Measurements from ENCODE around the gene HSPA12B. TPM values are rescaled to one million over a fixed set of nuclear protein-coding genes. Genes with fewer than 3 reads are reported as not detected.
A peak's percentile ranks its signal among the peaks of the same experiment; 100 is the strongest.

The HSPA12B gene
- polyA plus RNA-seq, 2 of the 4 experiments (the other 2 are of a cell fraction): 0.37 to 1.2 TPM

DNA sequence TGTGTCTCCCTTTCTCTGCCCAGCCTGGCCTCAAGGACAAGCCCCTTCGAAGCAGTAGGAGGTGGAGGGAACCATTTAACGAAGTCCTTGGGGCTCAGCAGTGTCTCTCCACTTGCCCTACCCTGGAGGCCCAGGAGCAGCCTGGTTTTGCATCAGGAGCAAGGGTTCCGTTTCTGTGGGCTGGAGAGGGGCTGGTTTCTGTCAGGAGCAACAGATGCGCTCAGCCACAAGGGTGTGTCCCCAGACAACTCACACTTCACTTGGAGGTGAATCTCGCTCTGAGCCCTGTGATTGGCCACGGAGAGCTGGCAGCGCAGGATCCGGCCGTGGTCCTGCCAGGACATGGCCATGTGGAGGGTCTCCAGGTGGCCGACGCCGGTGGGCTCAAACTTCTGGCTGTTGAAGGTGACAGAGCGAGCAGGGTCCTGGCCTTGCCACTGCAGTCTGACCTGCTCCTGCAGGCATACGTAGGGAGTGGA lies 27.0 kb upstream of the HSPA12B start:
- WGBS (ENCODE audit: missing lambda C conversion rate): 64% methylated on average over 13 of the region's 14 CpGs
- H3K4me3 ChIP-seq: no peak overlapping the region
- FAIRE-seq: no peak
- DNase-seq (ENCODE audit: low read depth in 1 of 2, low spot score in 1 of 2): no peak
- ChIA-PET POLR2A (no interaction called here), CTCF (interaction anchor here (1.2 to 72.1 kb wide), 4 partner anchors 27 to 113 kb away, joined by 3 to 2233 read pairs (median 1118); partner anchors contain the start of genes ADAM33, ADISSP, GFRA4 and HSPA12B)
- H3K9me3 ChIP-seq: no peaks in the 10 kb centered on the region
- ATAC-seq: 0 out of 6 replicates have a peak, but pooled peaks of 1 of the 2 experiments have one; percentile 20
- no peak overlapping the region for H3K27ac ChIP-seq
- no peaks in the 10 kb centered on the region for H3K4me1 ChIP-seq
- TF ChIP-seq EHMT2 (IDR thresholded peaks at IDR 0.05; ENCODE audit: low read depth) (no peak), JUN (IDR thresholded peaks at IDR 0.05) (no peak), ZSCAN20 (CRISPR knock-in tag; IDR thresholded peaks at IDR 0.05) (no peak), ZC3H11A (IDR thresholded peaks at IDR 0.05) (no peak), NR3C1 (IDR thresholded peaks at IDR 0.05) (no peak), HDAC2 (IDR thresholded peaks at IDR 0.05) (no peak), KDM5A (IDR thresholded peaks at IDR 0.05) (no peak), HEYL (CRISPR knock-in tag; IDR thresholded peaks at IDR 0.05) (no peak), FOXS1 (CRISPR knock-in tag; IDR thresholded peaks at IDR 0.05) (no peak), HOXB5 (CRISPR knock-in tag; IDR thresholded peaks at IDR 0.05) (no peak), CEBPB (IDR thresholded peaks at IDR 0.05) (no peak), KDM1A (IDR thresholded peaks at IDR 0.05; ENCODE audit: low read depth) (no peak), FOSL2 (IDR thresholded peaks at IDR 0.05) (no peak), FOSL2 (CRISPR knock-in tag; IDR thresholded peaks at IDR 0.05) (no peak), HOXB13 (CRISPR knock-in tag; IDR thresholded peaks at IDR 0.05; ENCODE audit: low read depth) (no peak), RARB (CRISPR knock-in tag; IDR thresholded peaks at IDR 0.05) (no peak), CBX2 (IDR thresholded peaks at IDR 0.05; ENCODE audit: borderline replicate concordance, low read depth) (no peak)
- TF ChIP-seq, protein P1, sequence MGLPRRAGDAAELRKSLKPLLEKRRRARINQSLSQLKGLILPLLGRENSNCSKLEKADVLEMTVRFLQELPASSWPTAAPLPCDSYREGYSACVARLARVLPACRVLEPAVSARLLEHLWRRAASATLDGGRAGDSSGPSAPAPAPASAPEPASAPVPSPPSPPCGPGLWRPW (IDR thresholded peaks at IDR 0.05): no peak
- no peak overlapping the region for H3K4me2 ChIP-seq

DNA sequence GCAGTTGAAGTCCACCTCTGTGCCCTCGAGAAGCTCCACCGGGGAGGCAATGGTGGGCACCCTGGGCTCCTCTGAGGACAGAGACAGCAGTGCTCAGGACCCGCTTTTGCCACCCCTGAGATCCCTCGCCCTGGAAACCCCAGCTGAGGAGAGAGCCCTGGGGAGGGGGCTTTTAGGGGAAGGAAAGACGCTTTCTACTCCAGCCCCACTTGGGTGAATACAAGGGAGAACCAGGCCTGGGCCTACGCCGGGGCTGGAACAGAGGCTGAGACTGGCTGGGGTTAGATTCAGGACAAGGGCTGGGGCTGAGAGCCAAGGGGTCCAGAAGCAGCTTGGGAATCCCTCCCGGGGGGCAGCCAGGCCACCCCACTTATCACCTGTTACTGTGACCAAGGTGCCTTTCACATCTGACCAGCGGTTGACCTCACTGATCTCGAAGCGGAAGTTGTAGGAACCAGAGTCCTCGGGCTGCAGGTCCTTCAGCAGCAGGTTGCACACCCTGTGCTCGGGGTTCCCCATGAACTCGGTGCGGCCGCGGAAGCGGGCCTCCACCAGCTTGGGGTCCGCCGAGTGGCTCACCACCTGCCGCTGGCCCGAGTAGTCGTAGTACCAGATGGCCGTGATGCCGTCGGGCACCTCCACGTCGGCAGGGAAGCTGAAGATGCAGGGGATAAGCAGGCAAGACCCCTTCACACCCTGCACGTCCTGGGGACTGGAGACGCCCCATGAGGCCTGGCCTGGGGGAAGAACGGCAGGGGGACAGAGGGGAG lies 26.3 kb upstream of the HSPA12B start:
- H3K4me1 ChIP-seq: no peaks in the 10 kb centered on the region
- CTCF ChIA-PET: interaction anchor here (1.4 to 72.1 kb wide), 3 partner anchors 28 to 75 kb away, joined by 3 to 2233 read pairs (median 2233); partner anchors contain the start of genes ADAM33, ADISSP, GFRA4 and HSPA12B
- ATAC-seq (no peak), FAIRE-seq (no peak), DNase-seq (ENCODE audit: low read depth in 1 of 2, low spot score in 1 of 2) (no peak)
- POLR2A ChIA-PET: no interaction called here
- H3K4me3 ChIP-seq: no peak overlapping the region
- no peaks in the 10 kb centered on the region for H3K9me3 ChIP-seq
- TF ChIP-seq RAD21 (conservative IDR thresholded peaks at IDR 0.05 in 1 of 2, IDR thresholded peaks at IDR 0.05 in 1 of 2): no peak
- no peak for TF ChIP-seq FOSB (CRISPR knock-in tag; IDR thresholded peaks at IDR 0.05)
- TF ChIP-seq MAZ (IDR thresholded peaks at IDR 0.05; ENCODE audit: borderline replicate concordance, low read depth, low read length): no peak
- TF ChIP-seq NFE2L2 (conservative IDR thresholded peaks at IDR 0.05; ENCODE audit: low read length): no peak
- no peak for TF ChIP-seq ZNF302 (CRISPR knock-in tag; IDR thresholded peaks at IDR 0.05)
- no peak for TF ChIP-seq HDAC2 (IDR thresholded peaks at IDR 0.05)
- TF ChIP-seq, protein P2, sequence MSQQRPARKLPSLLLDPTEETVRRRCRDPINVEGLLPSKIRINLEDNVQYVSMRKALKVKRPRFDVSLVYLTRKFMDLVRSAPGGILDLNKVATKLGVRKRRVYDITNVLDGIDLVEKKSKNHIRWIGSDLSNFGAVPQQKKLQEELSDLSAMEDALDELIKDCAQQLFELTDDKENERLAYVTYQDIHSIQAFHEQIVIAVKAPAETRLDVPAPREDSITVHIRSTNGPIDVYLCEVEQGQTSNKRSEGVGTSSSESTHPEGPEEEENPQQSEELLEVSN (IDR thresholded peaks at IDR 0.05; ENCODE audit: borderline replicate concordance, low read depth): no peak
- no peak for TF ChIP-seq PHF8 (IDR thresholded peaks at IDR 0.05; ENCODE audit: borderline replicate concordance, low read depth)
- TF ChIP-seq, protein P3, sequence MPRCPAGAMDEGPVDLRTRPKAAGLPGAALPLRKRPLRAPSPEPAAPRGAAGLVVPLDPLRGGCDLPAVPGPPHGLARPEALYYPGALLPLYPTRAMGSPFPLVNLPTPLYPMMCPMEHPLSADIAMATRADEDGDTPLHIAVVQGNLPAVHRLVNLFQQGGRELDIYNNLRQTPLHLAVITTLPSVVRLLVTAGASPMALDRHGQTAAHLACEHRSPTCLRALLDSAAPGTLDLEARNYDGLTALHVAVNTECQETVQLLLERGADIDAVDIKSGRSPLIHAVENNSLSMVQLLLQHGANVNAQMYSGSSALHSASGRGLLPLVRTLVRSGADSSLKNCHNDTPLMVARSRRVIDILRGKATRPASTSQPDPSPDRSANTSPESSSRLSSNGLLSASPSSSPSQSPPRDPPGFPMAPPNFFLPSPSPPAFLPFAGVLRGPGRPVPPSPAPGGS (IDR thresholded peaks at IDR 0.05): no peak
- TF ChIP-seq TP53 (CRISPR knock-in tag; IDR thresholded peaks at IDR 0.05): no peak
- TF ChIP-seq ZSCAN20 (CRISPR knock-in tag; IDR thresholded peaks at IDR 0.05): no peak
- no peak for TF ChIP-seq GATA3 (IDR thresholded peaks at IDR 0.05; ENCODE audit: borderline replicate concordance)
- TF ChIP-seq SREBF2 (IDR thresholded peaks at IDR 0.05): no peak
- TF ChIP-seq NR3C1 (IDR thresholded peaks at IDR 0.05): no peak
- no peak for TF ChIP-seq JUNB (IDR thresholded peaks at IDR 0.05)
- H3K4me2 ChIP-seq: no peak overlapping the region
- H3K27ac ChIP-seq: no peak overlapping the region
- WGBS (ENCODE audit: missing lambda C conversion rate): 81% methylated on average over 29 of the region's 31 CpGs
